Pancreas (tissue), 10 donors: ENCODE data around the gene CAPN8. TPM values are rescaled to one million over a fixed set of nuclear protein-coding genes. Genes with fewer than 3 reads are reported as not detected.

Experiments
- ATAC-seq, 4 donors: fragments of 200-7000 bp; cut with Tn5 transposase; one replicate each; pipeline versions ENCODE4 v1.8.0 to v1.9.1; 2020; ENCODE audit warnings: mild to moderate bottlenecking in 4 of 4, moderate library complexity in 4 of 4
- DNase-seq, 6 donors: peaks; one replicate each; pipeline ENCODE4 v3.0.0-alpha.2; 2020
- FAIRE-seq: peaks from 2 replicates; lab custom pipeline; 2012; peaks lifted over from hg19 to GRCh38; lab: Jason Lieb, UNC
- H3K27ac ChIP-seq, 4 donors: fragments of 200-600 bp; sonication (generic); 1 replicate in 3 of 4; 2 replicates in 1 of 4; pipeline versions ENCODE4 v1.5.0 to v1.8.0; 2020
- H3K27me3 ChIP-seq, 4 donors: fragments of 200-600 bp; one replicate each; pipeline ENCODE4 v1.8.0; 2021
- H3K36me3 ChIP-seq, 3 donors: fragments of 200-600 bp; sonication (generic) in 1 of 3; one replicate each; pipeline versions ENCODE4 v1.5.0 to v1.8.0; 2020 to 2021
- H3K4me1 ChIP-seq, 3 donors: fragments of 200-600 bp; one replicate each; pipeline ENCODE4 v1.8.0; 2021
- H3K4me3 ChIP-seq, 4 donors: fragments of 200-600 bp; sonication (generic) in 2 of 4; one replicate each; pipeline versions ENCODE4 v1.5.0 to v1.8.0; 2020 to 2021
- H3K9me3 ChIP-seq, 4 donors: fragments of 200-600 bp; one replicate each; pipeline ENCODE4 v1.8.0; 2021
- CTCF ChIP-seq, 4 donors: fragments of 200-600 bp; sonication (generic) in 3 of 4; IDR thresholded peaks; one replicate each; pipeline versions ENCODE4 v1.5.0 to v1.8.0; 2021; ENCODE audit warnings: antibody characterized with exemption in 4 of 4
- WGBS, 2 donors: extraction: QIAGEN DNeasy Blood & Tissue Kit; methylation state at CpG; one replicate each; pipeline ENCODE4 v1.1.7; 2013; 5-methylcytosine and 5-hydroxymethylcytosine counted together
- intact Hi-C, 3 donors: fragments of 100-400 bp; cut with DNase I; formaldehyde crosslinking; loops; one replicate each; pipeline versions ENCODE4 v1.11.1 to v1.14.2; 2022
- polyA plus RNA-seq, 2 donors: library from polyadenylated mRNA; stranded (reverse); fragments of 200-250 nt; gene quantifications; one replicate each; pipeline ENCODE4 v1.2.3, GENCODE V29; 2013
- total RNA-seq, 6 donors: library from RNA; stranded (reverse); fragmentation: NEBNext Ultra II Directional in 4 of 6; extraction: Animal tissue kit (Norgen Biotek cat#: 25700) in 4 of 6; gene quantifications; one replicate each; pipeline versions ENCODE4 v1.2.1 to v1.2.4, GENCODE V29; 2021 to 2023
- donor health status: healthy with polysubstance abuse.
- donor health status: DM: no; HTN: no; CAD: no; lungs with moderate emphysema.
- donor health status: DM: no; HTN: no; CAD: no.
- donor health status: control.
- donor health status: control.
- donor health status: Bipolar disorder and iron deficiency.
- donor health status: DM: yes; HTN: yes; CAD: no.
- donor health status: DM: no; HTN: no; CAD: no.
- donor health status: DM: no; HTN: no; CAD: no.
- donor health status: DM: yes; HTN: yes; CAD: no.

The CAPN8 gene
- total and polyA plus RNA-seq, 8 donors: 0.67 to 12.5 (median 1.9) TPM

GRCh38 chr1:223618680-223619079 is 46.8 kb downstream of the CAPN8 start:
- intact Hi-C loops: no loop called here
- WGBS, 2 donors: 82 to 83% methylated on average over 5 of the region's 5 CpGs
- no peaks in the 10 kb centered on the region for H3K36me3 ChIP-seq
- ATAC-seq (no peak), FAIRE-seq (no peak), DNase-seq (no peak)
- H3K4me1 ChIP-seq: peaks cover 0 to 7% (median 0%) of the 10 kb centered on the region in 3 donors
- H3K4me3 ChIP-seq: no peak overlapping the region
- H3K27ac ChIP-seq: no peak overlapping the region
- no peak for TF ChIP-seq CTCF (IDR thresholded peaks at IDR 0.05)
- H3K9me3 ChIP-seq: no peaks in the 10 kb centered on the region
- no peaks in the 10 kb centered on the region for H3K27me3 ChIP-seq

GRCh38 chr1:223617323-223618070 is 48.0 kb downstream of the CAPN8 start:
- peaks cover 0 to 4% (median 0%) of the 10 kb centered on the region in 3 donors for H3K4me1 ChIP-seq
- H3K27me3 ChIP-seq: no peaks in the 10 kb centered on the region
- intact Hi-C loops: no loop called here
- no peak overlapping the region for H3K27ac ChIP-seq
- H3K4me3 ChIP-seq: no peak overlapping the region
- FAIRE-seq (no peak), ATAC-seq (no peak), DNase-seq (no peak)
- H3K9me3 ChIP-seq: no peaks in the 10 kb centered on the region
- no peaks in the 10 kb centered on the region for H3K36me3 ChIP-seq
- no peak for TF ChIP-seq CTCF (IDR thresholded peaks at IDR 0.05)
- WGBS, 2 donors: 81 to 82% methylated on average over 3 to 4 of the region's 4 CpGs

- intact Hi-C loops: no loop called here
- TF ChIP-seq CTCF (IDR thresholded peaks at IDR 0.05): no peak
- no peak for DNase-seq
- no peaks in the 10 kb centered on the region for H3K9me3 ChIP-seq
- H3K4me1 ChIP-seq: no peaks in the 10 kb centered on the region
- ATAC-seq: no peak
- no peak for FAIRE-seq
- no peak overlapping the region for H3K27ac ChIP-seq
- H3K36me3 ChIP-seq: no peaks in the 10 kb centered on the region
- WGBS, 2 donors: 86% methylated on average over 4 of the region's 4 CpGs
- no peaks in the 10 kb centered on the region for H3K27me3 ChIP-seq
- H3K4me3 ChIP-seq: no peak overlapping the region
These were observed 48.9 kb downstream of the CAPN8 start for GRCh38 chr1:223616586-223616985.

GRCh38 chr1:223611936-223612335 is 53.6 kb downstream of the CAPN8 start:
- Histone ChIP-seq H3K9me3 (no peaks in the 10 kb centered on the region), H3K27me3 (no peaks in the 10 kb centered on the region), H3K4me3 (no peak overlapping the region), H3K4me1 (no peaks in the 10 kb centered on the region), H3K36me3 (no peaks in the 10 kb centered on the region), H3K27ac (no peak overlapping the region)
- DNase-seq (no peak), ATAC-seq (no peak), FAIRE-seq (no peak)
- intact Hi-C loops: no loop called here
- 0 to 55% methylated on average over 1 of the region's 1 CpG for WGBS, 2 donors
- TF ChIP-seq CTCF (IDR thresholded peaks at IDR 0.05): no peak

- H3K4me3 ChIP-seq: no peak overlapping the region
- no peak for ATAC-seq
- intact Hi-C loops: no loop called here
- no peak for DNase-seq
- TF ChIP-seq CTCF (IDR thresholded peaks at IDR 0.05): no peak
- H3K4me1 ChIP-seq: no peaks in the 10 kb centered on the region
- no peaks in the 10 kb centered on the region for H3K27me3 ChIP-seq
- FAIRE-seq: no peak
- no peak overlapping the region for H3K27ac ChIP-seq
- 88 to 96% methylated on average over 4 of the region's 4 CpGs for WGBS, 2 donors
- no peaks in the 10 kb centered on the region for H3K9me3 ChIP-seq
- H3K36me3 ChIP-seq: no peaks in the 10 kb centered on the region
These were observed 55.5 kb downstream of the CAPN8 start for GRCh38 chr1:223609977-223610376.
